HepG2 (cell line): ENCODE results near the gene OR10A6. TPM values are rescaled to one million over a fixed set of nuclear protein-coding genes. Genes with fewer than 3 reads are reported as not detected.

ENCODE experiments used
- ATAC-seq: fragments of 200-7000 bp; cut with Tn5 transposase; 3 replicates; pipeline ENCODE4 v1.9.1; 2020; ENCODE audit warnings: mild to moderate bottlenecking, moderate library complexity
- BruUV-seq: library from RNA; stranded (reverse); fragments of 400-500 nt; replicated peaks from 2 replicates; lab custom pipeline; 2021; lab: Mats Ljungman, UMichigan
- CTCF ChIA-PET: fragments of 300-600 bp; formaldehyde crosslinking; extraction: SDS; loops from one replicate; lab custom pipeline; 2021; ENCODE audit warnings: low total read pairs, inconsistent platforms, low intra/inter-chr PET ratio; lab: Yijun Ruan, JAX
- POLR2A ChIA-PET: fragments of 350-600 bp; sonication (Branson Sonifier 250); formaldehyde crosslinking; loops from one replicate; lab custom pipeline; 2020; ENCODE audit warnings: antibody characterized with exemption, inconsistent platforms; lab: Yijun Ruan, JAX
- DNase-seq: peaks from one replicate; pipeline ENCODE4 v3.0.0-alpha.2; 2015; ENCODE audit warnings: low spot score
- FAIRE-seq: peaks from 3 replicates; lab custom pipeline; 2011; peaks lifted over from hg19 to GRCh38; lab: Jason Lieb, UNC
- H2AFZ ChIP-seq: one replicate; pipeline ENCODE4 v1.6.1; 2011; ENCODE audit warnings: low read length, inconsistent platforms
- H3K27ac ChIP-seq: fragments of 300-600 bp; 3 replicates; pipeline ENCODE4 v1.8.0; 2011; ENCODE audit warnings: mixed run types, mild to moderate bottlenecking, mixed read lengths, low read length, inconsistent platforms; ENCODE audit not compliant: insufficient read depth; ENCODE audit errors: extremely low read length
- H3K27me3 ChIP-seq, 2 experiments: fragments of 200-600 bp in 1 of 2; 2 replicates in 1 of 2; 3 replicates in 1 of 2; pipeline versions ENCODE4 v1.6.0 to v1.8.0; 2011; ENCODE audit warnings: low read length in 2 of 2, mild to moderate bottlenecking in 2 of 2, moderate library complexity in 2 of 2, inconsistent platforms in 1 of 2; ENCODE audit not compliant: insufficient read depth in 2 of 2, control insufficient read depth in 1 of 2
- H3K36me3 ChIP-seq, 2 experiments: fragments of 200-600 bp in 1 of 2; replicated peaks in 1 of 2; 2 replicates in 1 of 2; 3 replicates in 1 of 2; pipeline versions ENCODE4 v1.5.1 to v1.8.0; 2011; ENCODE audit warnings: low read length in 2 of 2, inconsistent platforms in 1 of 2; ENCODE audit not compliant: insufficient read depth in 2 of 2, control insufficient read depth in 1 of 2
- H3K4me1 ChIP-seq: 2 replicates; pipeline ENCODE4 v1.5.1; 2012; ENCODE audit warnings: low read length, inconsistent platforms; ENCODE audit not compliant: insufficient read depth
- H3K4me2 ChIP-seq: 2 replicates; pipeline ENCODE4 v1.6.0; 2011; ENCODE audit warnings: low read depth, low read length, inconsistent platforms
- H3K4me3 ChIP-seq, 3 experiments: fragments of 200-600 bp in 1 of 3; sonication (generic), shearing (Covaris generic) in 1 of 3; replicated peaks in 1 of 3; 2 replicates each; pipeline ENCODE4 v1.5.1; 2011 to 2016; ENCODE audit warnings: low read length in 3 of 3, inconsistent platforms in 2 of 3, low read depth in 2 of 3, mild to moderate bottlenecking in 2 of 3, control low read depth in 1 of 3, mixed read lengths in 1 of 3; ENCODE audit not compliant: insufficient read depth in 1 of 3
- H3K79me2 ChIP-seq: one replicate; pipeline ENCODE4 v1.6.1; 2011; ENCODE audit warnings: low read length, inconsistent platforms; ENCODE audit not compliant: insufficient read depth
- H3K9ac ChIP-seq: 2 replicates; pipeline ENCODE4 v1.6.0; 2011; ENCODE audit warnings: mild to moderate bottlenecking, low read depth, low read length, inconsistent platforms; ENCODE audit not compliant: insufficient read depth
- H3K9me3 ChIP-seq: 2 replicates; pipeline ENCODE4 v1.5.1; 2012; ENCODE audit warnings: mild to moderate bottlenecking, low read length
- H4K20me1 ChIP-seq: 2 replicates; pipeline ENCODE4 v1.6.0; 2011; ENCODE audit warnings: inconsistent platforms, mild to moderate bottlenecking, low read length, moderate library complexity; ENCODE audit not compliant: insufficient read depth
- ATF1 ChIP-seq: IDR thresholded peaks from 2 replicates; pipeline ENCODE4 v1.6.1; 2016; ENCODE audit warnings: mild to moderate bottlenecking, control low read depth
- ETS1 ChIP-seq: sonication (generic); formaldehyde crosslinking; IDR thresholded peaks from 2 replicates; pipeline ENCODE4 v1.4.0; 2020; ENCODE audit warnings: missing genetic modification reagents
- FOXA1 ChIP-seq, 2 experiments: fragments of 450-650 bp in 1 of 2; sonication (generic) in 1 of 2; formaldehyde crosslinking in 1 of 2; IDR thresholded peaks; 2 replicates each; pipeline versions ENCODE4 v1.4.0 to v1.6.1; 2016 to 2020; ENCODE audit warnings: missing genetic modification reagents in 1 of 2
- HBP1 ChIP-seq: IDR thresholded peaks from 2 replicates; pipeline ENCODE4 v1.6.1; 2016; ENCODE audit warnings: low read depth, control low read depth
- MAFF ChIP-seq: IDR thresholded peaks from 2 replicates; pipeline ENCODE4 v1.6.1; 2011; ENCODE audit warnings: low read depth, low read length, improper control_type of control experiment
- MAFK ChIP-seq, 2 experiments: IDR thresholded peaks in 1 of 2; conservative IDR thresholded peaks in 1 of 2; 2 replicates each; pipeline ENCODE4 v1.6.1; 2011; ENCODE audit warnings: improper control_type of control experiment in 2 of 2, low read length in 2 of 2
- SRSF1 ChIP-seq: fragments of 200-400 bp; formaldehyde crosslinking; optimal IDR thresholded peaks from 2 replicates; pipeline ENCODE3; 2017; ENCODE audit warnings: mild to moderate bottlenecking, low read depth, low read length, moderate library complexity
- TBX3 ChIP-seq: fragments of 450-650 bp; IDR thresholded peaks from 2 replicates; pipeline ENCODE4 v1.6.1; 2017; ENCODE audit warnings: antibody characterized with exemption, mild to moderate bottlenecking, inconsistent platforms, borderline replicate concordance
- ZFP82 ChIP-seq: sonication (generic); formaldehyde crosslinking; IDR thresholded peaks from 2 replicates; pipeline ENCODE4 v1.5.1; 2020; ENCODE audit warnings: mild to moderate bottlenecking, missing genetic modification reagents, borderline replicate concordance
- ZNF136 ChIP-seq: sonication (generic); formaldehyde crosslinking; IDR thresholded peaks from 2 replicates; pipeline ENCODE4 v1.8.1; 2022; ENCODE audit warnings: low read depth, mild to moderate bottlenecking, moderate library complexity, missing genetic modification reagents
- ZNF605 ChIP-seq: sonication (generic); formaldehyde crosslinking; IDR thresholded peaks from 2 replicates; pipeline ENCODE4 v1.8.0; 2022; ENCODE audit warnings: mild to moderate bottlenecking, missing genetic modification reagents
- ZUFSP ChIP-seq: sonication (generic); formaldehyde crosslinking; IDR thresholded peaks from 2 replicates; pipeline ENCODE4 v1.9.0; 2021; ENCODE audit warnings: missing genetic modification reagents, mild to moderate bottlenecking, borderline replicate concordance
- WGBS: methylation state at CpG from one replicate; pipeline ENCODE4 v1.1.6; 2017; ENCODE audit warnings: low lambda C conversion rate; 5-methylcytosine and 5-hydroxymethylcytosine counted together
- in situ Hi-C: cut with HindIII; loops from 2 replicates; pipeline ENCODE4 v1.10.0; 2017; ENCODE audit warnings: low pct_unique_long_range_greater_than_20kb; ENCODE audit not compliant: extremely low pct_ligation_motif_present
- intact Hi-C: fragments of 100-400 bp; cut with micrococcal nuclease; formaldehyde crosslinking; loops from one replicate; pipeline ENCODE4 v1.10.0; 2022; ENCODE audit not compliant: unreplicated experiment
- polyA plus RNA-seq, 8 experiments: library from polyadenylated mRNA; depleted of rRNA in 3 of 8; stranded (reverse) in 7 of 8; unstranded in 1 of 8; fragments of >200 nt; fragmentation: Illumina TruSeq in 4 of 8; extraction: Trizol in 4 of 8; gene quantifications; 2 replicates each; pipeline versions ENCODE4 v1.2.1 to v1.2.3, GENCODE V29; 2011 to 2016; ENCODE audit warnings: low read depth in 4 of 8, missing spikeins in 1 of 8, mixed read lengths in 1 of 8; ENCODE audit not compliant: insufficient read depth in 1 of 8
- total RNA-seq, 5 experiments: library from RNA; depleted of rRNA; stranded (reverse); fragments of >200 nt; fragmentation: Illumina TruSeq; extraction: Trizol; gene quantifications; 2 replicates each; pipeline ENCODE4 v1.2.3, GENCODE V29; 2016; ENCODE audit warnings: low read depth in 1 of 5
- TF ChIP-seq, protein P1 (sequence below): sonication (generic); formaldehyde crosslinking; IDR thresholded peaks from 2 replicates; pipeline ENCODE4 v1.8.1; 2023; ENCODE audit warnings: mild to moderate bottlenecking, moderate library complexity, missing genetic modification reagents

The OR10A6 gene
- total and polyA plus RNA-seq, 2 of the 13 experiments (the other 11 are each of a cell fraction or from before 2014, with no cell fraction given), result not detected

DNA sequence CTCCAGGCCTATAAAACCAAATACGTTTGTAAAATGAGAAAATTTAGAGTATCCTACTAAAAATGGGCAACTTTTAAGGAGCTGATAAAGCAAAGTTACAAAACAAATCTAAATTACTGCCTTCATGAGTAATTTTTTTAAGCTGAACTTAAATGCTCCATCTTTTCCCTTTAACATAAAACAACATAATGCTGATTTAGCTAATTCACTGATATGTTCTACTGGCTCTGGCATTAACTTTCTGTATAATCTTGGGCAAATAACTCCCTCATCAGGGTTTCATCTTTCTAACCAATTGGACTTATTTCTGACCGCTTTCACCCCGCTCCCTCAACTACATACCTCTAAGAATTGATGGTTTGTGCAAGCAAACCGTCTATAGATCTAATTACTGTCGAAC is 10.1 kb upstream of the OR10A6 start:
- Histone ChIP-seq H3K27me3 (no peaks in the 10 kb centered on the region), H4K20me1 (no peaks in the 10 kb centered on the region), H3K4me3 (no peak overlapping the region), H3K9me3 (peaks cover 21% of the 10 kb centered on the region; the same call in 1 of the 2 replicates), H3K9ac (no peak overlapping the region), H3K4me1 (no peaks in the 10 kb centered on the region), H3K79me2 (no peaks in the 10 kb centered on the region), H2AFZ (no peak overlapping the region), H3K27ac (no peak overlapping the region), H3K4me2 (no peak overlapping the region), H3K36me3 (no peaks in the 10 kb centered on the region)
- DNase-seq (no peak), FAIRE-seq (no peak), ATAC-seq (no peak)
- no TSS peak for BruUV-seq
- TF ChIP-seq ETS1 (CRISPR knock-in tag), result no peak
- TF ChIP-seq ZNF605 (CRISPR knock-in tag), result no peak
- no peak for TF ChIP-seq ZFP82 (CRISPR knock-in tag)
- no peak for TF ChIP-seq HBP1 (CRISPR knock-in tag)
- TF ChIP-seq MAFK (conservative IDR thresholded peaks at IDR 0.05 in 1 of 2, IDR thresholded peaks at IDR 0.05 in 1 of 2; ENCODE audit: low read length in 2 of 2), result peak; percentile 77 to 85
- TF ChIP-seq MAFF, result peak; percentile 79
- CTCF ChIA-PET, result no interaction called here
- POLR2A ChIA-PET, result no interaction called here
- in situ Hi-C loops, result no loop called here
- WGBS, result under 1% methylated on average over 5 of the region's 5 CpGs
- intact Hi-C loops, result no loop called here

DNA sequence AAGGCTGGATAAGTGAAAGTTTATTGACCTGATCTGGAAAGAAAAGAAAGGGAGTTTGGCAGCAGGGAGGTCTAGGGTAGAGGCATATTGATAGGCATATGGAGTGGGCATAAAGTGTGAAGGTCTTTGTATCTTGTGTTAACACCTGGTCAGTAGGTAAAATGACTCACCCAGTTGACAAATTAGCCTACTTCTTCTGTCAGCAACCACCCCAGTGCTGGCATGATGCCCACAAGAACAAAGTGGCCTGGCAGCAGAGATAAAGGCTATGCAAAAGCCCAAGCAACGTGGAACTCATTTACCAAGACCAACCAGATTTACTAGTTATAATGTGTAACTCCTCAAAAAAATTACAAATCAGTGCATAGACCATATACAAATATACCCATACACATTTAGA is 5.5 kb upstream of the OR10A6 start:
- FAIRE-seq, result no peak
- DNase-seq, result no peak
- POLR2A ChIA-PET, result no interaction called here
- Histone ChIP-seq H3K4me2 (no peak overlapping the region), H2AFZ (no peak overlapping the region), H3K27me3 (no peaks in the 10 kb centered on the region), H4K20me1 (no peaks in the 10 kb centered on the region), H3K4me1 (no peaks in the 10 kb centered on the region), H3K27ac (no peak overlapping the region), H3K4me3 (no peak overlapping the region), H3K36me3 (no peaks in the 10 kb centered on the region), H3K9me3 (no peaks in the 10 kb centered on the region), H3K9ac (no peak overlapping the region), H3K79me2 (no peaks in the 10 kb centered on the region)
- CTCF ChIA-PET, result no interaction called here
- intact Hi-C loops (no loop called here), in situ Hi-C loops (no loop called here)
- WGBS, result 0% methylated on average over 1 of the region's 1 CpG
- no TSS peak for BruUV-seq
- ATAC-seq, result no peak
- no peak for TF ChIP-seq ATF1 (CRISPR knock-in tag)
- TF ChIP-seq ZNF136 (CRISPR knock-in tag), result no peak
- TF ChIP-seq FOXA1 (IDR thresholded peaks at IDR 0.05), result no peak
- TF ChIP-seq FOXA1 (CRISPR knock-in tag; IDR thresholded peaks at IDR 0.05), result no peak
- TF ChIP-seq, protein P1, sequence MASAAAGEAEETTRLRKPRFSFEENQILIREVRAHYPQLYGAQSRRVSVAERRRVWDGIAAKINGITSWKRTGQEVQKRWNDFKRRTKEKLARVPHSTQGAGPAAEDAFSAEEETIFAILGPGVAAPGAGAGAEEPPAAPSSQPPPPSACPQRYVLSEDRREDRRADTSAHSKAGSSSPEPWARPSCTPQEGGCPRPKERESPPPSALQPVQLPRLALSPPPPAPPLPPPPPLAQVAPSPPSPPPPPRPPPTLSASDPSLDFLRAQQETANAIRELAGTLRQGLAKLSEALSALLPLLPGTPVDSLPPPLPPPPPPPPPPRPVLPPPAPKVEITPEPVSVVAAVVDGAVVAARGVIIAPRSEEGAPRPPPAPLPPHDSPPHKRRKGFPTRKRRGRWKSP, result no peak
- TF ChIP-seq SRSF1, result no peak
- TF ChIP-seq ZUFSP (CRISPR knock-in tag), result no peak
- no peak for TF ChIP-seq TBX3
